IMR-90 (cell line): Measurements from ENCODE around the gene ZNF335. TPM values are rescaled to one million over a fixed set of nuclear protein-coding genes. Genes with fewer than 3 reads are reported as not detected.

Experiments used
- ATAC-seq: fragments of 200-7000 bp; cut with Tn5 transposase; 2 replicates; pipeline ENCODE4 v1.9.1; 2020; ENCODE audit warnings: low read depth, mild to moderate bottlenecking, moderate library complexity
- BruUV-seq: library from RNA; stranded (reverse); fragments of 400-500 nt; replicated peaks from 2 replicates; lab custom pipeline; 2021; lab: Mats Ljungman, UMichigan
- CTCF ChIA-PET: fragments of 300-600 bp; formaldehyde crosslinking; extraction: SDS; loops from one replicate; lab custom pipeline; 2021; ENCODE audit warnings: antibody characterized with exemption; lab: Yijun Ruan, JAX
- POLR2A ChIA-PET: fragments of 300-600 bp; sonication (Branson Sonifier 250); formaldehyde crosslinking; loops from one replicate; lab custom pipeline; 2022; ENCODE audit warnings: antibody characterized with exemption; ENCODE audit not compliant: unreplicated experiment; lab: Charles Lee
- DNase-seq: peaks from one replicate; pipeline ENCODE4 v3.0.0; 2013
- H2AFZ ChIP-seq: replicated peaks from 2 replicates; pipeline ENCODE3; 2013; ENCODE audit warnings: low read length, mild to moderate bottlenecking; ENCODE audit not compliant: poor library complexity
- H2AK5ac ChIP-seq: 2 replicates; pipeline ENCODE4 v1.6.1; 2013; ENCODE audit warnings: low read depth, low read length, inconsistent platforms
- H2AK9ac ChIP-seq: replicated peaks from 2 replicates; pipeline ENCODE3; 2013; ENCODE audit warnings: mild to moderate bottlenecking, low read depth, low read length, moderate library complexity; ENCODE audit not compliant: poor library complexity
- H2BK120ac ChIP-seq: 2 replicates; pipeline ENCODE4 v1.6.1; 2013; ENCODE audit warnings: low read depth, low read length, inconsistent platforms
- H2BK15ac ChIP-seq: 3 replicates; pipeline ENCODE4 v1.6.1; 2013; ENCODE audit warnings: low read depth, low read length, inconsistent platforms
- H2BK20ac ChIP-seq: 2 replicates; pipeline ENCODE4 v1.6.1; 2013; ENCODE audit warnings: low read depth, mild to moderate bottlenecking, inconsistent platforms, low read length, moderate library complexity
- H2BK5ac ChIP-seq: 2 replicates; pipeline ENCODE4 v1.6.1; 2013; ENCODE audit warnings: mild to moderate bottlenecking, low read depth, low read length, inconsistent platforms; ENCODE audit not compliant: poor library complexity, severe bottlenecking
- H3K14ac ChIP-seq: replicated peaks from 2 replicates; pipeline ENCODE4 v1.6.1; 2013; ENCODE audit warnings: low read depth, low read length, inconsistent platforms
- H3K18ac ChIP-seq: 2 replicates; pipeline ENCODE4 v1.6.1; 2013; ENCODE audit warnings: low read depth, low read length, control low read depth
- H3K23ac ChIP-seq: 2 replicates; pipeline ENCODE4 v1.6.1; 2013; ENCODE audit warnings: low read depth, low read length, inconsistent platforms
- H3K27ac ChIP-seq: 2 replicates; pipeline ENCODE4 v1.5.1; 2013; ENCODE audit warnings: mild to moderate bottlenecking, control low read depth, low read length; ENCODE audit not compliant: insufficient read depth
- H3K27me3 ChIP-seq: 2 replicates; pipeline ENCODE4 v1.6.1; 2013; ENCODE audit warnings: low read length; ENCODE audit not compliant: control insufficient read depth, insufficient read depth
- H3K36me3 ChIP-seq: 2 replicates; pipeline ENCODE4 v1.6.1; 2013; ENCODE audit warnings: low read length, mixed read lengths; ENCODE audit not compliant: control insufficient read depth, insufficient read depth
- H3K4ac ChIP-seq: 2 replicates; pipeline ENCODE4 v1.6.1; 2013; ENCODE audit warnings: low read depth, low read length, inconsistent platforms
- H3K4me1 ChIP-seq: 2 replicates; pipeline ENCODE4 v1.6.1; 2013; ENCODE audit warnings: low read length, mixed read lengths; ENCODE audit not compliant: control insufficient read depth, insufficient read depth
- H3K4me2 ChIP-seq: 2 replicates; pipeline ENCODE4 v1.6.1; 2013; ENCODE audit warnings: low read depth, mild to moderate bottlenecking, control low read depth, low read length, moderate library complexity
- H3K4me3 ChIP-seq: 2 replicates; pipeline ENCODE4 v1.5.1; 2013; ENCODE audit warnings: low read depth, mild to moderate bottlenecking, control low read depth, low read length, moderate library complexity; ENCODE audit not compliant: insufficient read depth
- H3K56ac ChIP-seq: 2 replicates; pipeline ENCODE4 v1.6.1; 2013; ENCODE audit warnings: low read length, inconsistent platforms; ENCODE audit not compliant: insufficient read depth; ENCODE audit errors: extremely low read depth
- H3K79me1 ChIP-seq, 2 experiments: 2 replicates each; pipeline ENCODE4 v1.6.1; 2013; ENCODE audit warnings: low read length in 2 of 2, inconsistent platforms in 1 of 2, low read depth in 1 of 2
- H3K9ac ChIP-seq: 2 replicates; pipeline ENCODE4 v1.6.1; 2013; ENCODE audit warnings: low read depth, low read length, control low read depth
- H3K9me1 ChIP-seq: 2 replicates; pipeline ENCODE4 v1.6.1; 2013; ENCODE audit warnings: low read length, inconsistent platforms; ENCODE audit not compliant: insufficient read depth
- H3K9me3 ChIP-seq: 2 replicates; pipeline ENCODE4 v1.6.1; 2013; ENCODE audit warnings: low read length; ENCODE audit not compliant: control insufficient read depth, insufficient read depth
- H4K20me1 ChIP-seq: 2 replicates; pipeline ENCODE4 v1.6.1; 2013; ENCODE audit warnings: low read length, inconsistent platforms; ENCODE audit not compliant: insufficient read depth
- H4K5ac ChIP-seq: 2 replicates; pipeline ENCODE4 v1.6.1; 2013; ENCODE audit warnings: mild to moderate bottlenecking, low read depth, low read length, control low read depth
- H4K8ac ChIP-seq, 2 experiments: 2 replicates each; pipeline ENCODE4 v1.6.1; 2013; ENCODE audit warnings: low read depth in 2 of 2, low read length in 2 of 2, control low read depth in 1 of 2, inconsistent platforms in 1 of 2
- H4K91ac ChIP-seq: 2 replicates; pipeline ENCODE4 v1.6.1; 2013; ENCODE audit warnings: low read depth, low read length, inconsistent platforms; ENCODE audit not compliant: insufficient read depth
- BHLHE40 ChIP-seq: fragments of 150-350 bp; IDR thresholded peaks from 2 replicates; pipeline ENCODE4 v1.6.1; 2016; ENCODE audit warnings: mild to moderate bottlenecking, low read depth, low read length
- CEBPB ChIP-seq: IDR thresholded peaks from 2 replicates; pipeline ENCODE4 v1.6.1; 2012; ENCODE audit warnings: low read depth, low read length, improper control_type of control experiment
- CHD1 ChIP-seq: IDR thresholded peaks from 2 replicates; pipeline ENCODE4 v1.6.1; 2012; ENCODE audit warnings: low read depth, low read length, improper control_type of control experiment
- ELK1 ChIP-seq: fragments of 150-350 bp; IDR thresholded peaks from 2 replicates; pipeline ENCODE4 v1.6.1; 2016; ENCODE audit warnings: low read depth, mild to moderate bottlenecking, low read length, moderate library complexity, borderline replicate concordance
- FOS ChIP-seq: fragments of 150-350 bp; IDR thresholded peaks from 2 replicates; pipeline ENCODE4 v1.6.1; 2016; ENCODE audit warnings: low read depth, low read length
- MAFK ChIP-seq: IDR thresholded peaks from 2 replicates; pipeline ENCODE4 v1.6.1; 2012; ENCODE audit warnings: low read depth, low read length, improper control_type of control experiment
- MAZ ChIP-seq: IDR thresholded peaks from 2 replicates; pipeline ENCODE4 v1.6.1; 2012; ENCODE audit warnings: low read depth, mild to moderate bottlenecking, low read length, improper control_type of control experiment, moderate library complexity, borderline replicate concordance
- MXI1 ChIP-seq: IDR thresholded peaks from 2 replicates; pipeline ENCODE4 v1.6.1; 2012; ENCODE audit warnings: low read depth, mild to moderate bottlenecking, low read length, moderate library complexity, borderline replicate concordance
- NFE2L2 ChIP-seq: fragments of 150-350 bp; IDR thresholded peaks from 2 replicates; pipeline ENCODE4 v1.6.1; 2016; ENCODE audit warnings: low read depth, mild to moderate bottlenecking, low read length
- POLR2A ChIP-seq: IDR thresholded peaks from 2 replicates; pipeline ENCODE4 v1.6.1; 2012; ENCODE audit warnings: mild to moderate bottlenecking, low read depth, low read length
- RAD21 ChIP-seq: IDR thresholded peaks from 2 replicates; pipeline ENCODE4 v1.6.1; 2012; ENCODE audit warnings: low read length, improper control_type of control experiment
- RCOR1 ChIP-seq: IDR thresholded peaks from 2 replicates; pipeline ENCODE4 v1.6.1; 2012; ENCODE audit warnings: mild to moderate bottlenecking, low read length, improper control_type of control experiment; ENCODE audit not compliant: insufficient replicate concordance
- RFX5 ChIP-seq: IDR thresholded peaks from 2 replicates; pipeline ENCODE4 v1.8.0; 2012; ENCODE audit warnings: low read depth, mild to moderate bottlenecking, low read length, moderate library complexity
- SMC3 ChIP-seq: fragments of 150-350 bp; IDR thresholded peaks from 2 replicates; pipeline ENCODE4 v1.6.1; 2016; ENCODE audit warnings: low read depth, mild to moderate bottlenecking, antibody characterized with exemption, low read length, moderate library complexity
- USF2 ChIP-seq: fragments of 150-350 bp; IDR thresholded peaks from 2 replicates; pipeline ENCODE4 v1.6.1; 2017; ENCODE audit warnings: mild to moderate bottlenecking, antibody characterized with exemption, low read length, low read depth
- WGBS, 2 experiments: methylation state at CpG; one replicate each; pipeline versions ENCODE4 v1.1.5 to v1.1.7; 2013; ENCODE audit warnings: missing lambda C conversion rate in 2 of 2; ENCODE audit not compliant: insufficient read length in 1 of 2; ENCODE audit errors: extremely low coverage in 2 of 2; 5-methylcytosine and 5-hydroxymethylcytosine counted together
- dilution Hi-C: fragments of 300-500 bp; cut with HindIII; formaldehyde crosslinking; loops from one replicate; pipeline ENCODE4 v1.14.3; 2018; ENCODE audit warnings: low sequenced_read_pairs; ENCODE audit not compliant: unreplicated experiment
- in situ Hi-C: fragments of 300-500 bp; cut with MboI; formaldehyde crosslinking; loops from 3 replicates; pipeline ENCODE4 v1.14.3; 2019; ENCODE audit warnings: low sequenced_read_pairs, inconsistent platforms, mixed read lengths
- intact Hi-C: fragments of 100-400 bp; cut with micrococcal nuclease; formaldehyde crosslinking; loops from 2 replicates; pipeline ENCODE4 v1.10.0; 2022
- polyA plus RNA-seq, 3 experiments: library from polyadenylated mRNA; depleted of rRNA; stranded (reverse); fragments of >200 nt; gene quantifications; 2 replicates each; pipeline ENCODE4 v1.2.3, GENCODE V29; 2012; ENCODE audit warnings: low replicate concordance in 1 of 3
- total RNA-seq: library from RNA; depleted of rRNA; stranded (reverse); fragments of >200 nt; gene quantifications from 2 replicates; pipeline ENCODE4 v1.2.3, GENCODE V29; 2012
- TF ChIP-seq, protein P1 (sequence below): conservative IDR thresholded peaks from 2 replicates; pipeline ENCODE4 v1.5.1; 2012; ENCODE audit warnings: mild to moderate bottlenecking, low read depth, low read length, improper control_type of control experiment

ZNF335 gene
- total and polyA plus RNA-seq, 2 of the 4 experiments (the other 2 are of a cell fraction) = 11.8 to 17.8 TPM

DNA sequence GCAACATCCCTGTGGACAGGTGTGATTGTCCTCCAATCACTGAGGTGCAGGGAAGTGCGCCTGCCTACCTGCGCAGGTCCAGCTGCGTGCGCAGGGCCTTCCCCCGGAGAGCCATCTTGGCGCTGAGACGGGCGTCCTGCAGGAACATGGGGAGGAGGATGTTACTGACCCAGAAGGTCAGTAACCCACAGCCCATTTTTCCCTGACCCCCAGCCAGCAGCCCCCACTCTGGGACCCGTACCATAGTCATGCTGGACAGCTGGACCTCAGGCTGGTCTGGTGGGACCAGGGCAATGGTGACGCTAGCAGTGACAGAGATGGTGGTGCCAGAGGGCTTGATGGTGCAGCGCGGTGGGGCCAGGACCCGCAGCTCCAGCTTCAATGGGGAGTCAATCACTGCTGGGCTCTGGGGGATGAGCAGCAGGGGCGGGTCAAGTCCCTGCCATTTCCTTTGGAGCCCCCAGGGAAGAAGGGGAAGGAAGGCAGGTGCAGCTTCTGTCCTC, 69.8 kb downstream of the ZNF335 start:
- no peak overlapping the region for H3K23ac ChIP-seq
- H4K20me1 ChIP-seq = peaks cover 5% of the 10 kb centered on the region; the same call in 1 of the 2 replicates
- 100% methylated on average over 1 of the region's 14 CpGs; no CpG with 5 or more reads in 1 of the 2 experiments for WGBS, 2 experiments
- H4K91ac ChIP-seq = no peak overlapping the region
- peaks cover 0 to 4% of the 10 kb centered on the region in 2 experiments; a peak in 1 of 4 replicates for H3K79me1 ChIP-seq
- no peak overlapping the region for H3K18ac ChIP-seq
- H3K4ac ChIP-seq = no peak overlapping the region
- H4K8ac ChIP-seq = no peak overlapping the region
- ATAC-seq = no peak
- H3K9me3 ChIP-seq = no peaks in the 10 kb centered on the region
- no peak overlapping the region for H3K27ac ChIP-seq
- H3K4me3 ChIP-seq = no peak overlapping the region
- no peak overlapping the region for H3K14ac ChIP-seq
- ChIA-PET CTCF (no interaction called here), POLR2A (no interaction called here)
- no peak overlapping the region for H3K4me2 ChIP-seq
- peaks cover 3% of the 10 kb centered on the region for H3K4me1 ChIP-seq
- no peak for TF ChIP-seq RFX5
- TF ChIP-seq MXI1 = no peak
- TF ChIP-seq, protein P1, sequence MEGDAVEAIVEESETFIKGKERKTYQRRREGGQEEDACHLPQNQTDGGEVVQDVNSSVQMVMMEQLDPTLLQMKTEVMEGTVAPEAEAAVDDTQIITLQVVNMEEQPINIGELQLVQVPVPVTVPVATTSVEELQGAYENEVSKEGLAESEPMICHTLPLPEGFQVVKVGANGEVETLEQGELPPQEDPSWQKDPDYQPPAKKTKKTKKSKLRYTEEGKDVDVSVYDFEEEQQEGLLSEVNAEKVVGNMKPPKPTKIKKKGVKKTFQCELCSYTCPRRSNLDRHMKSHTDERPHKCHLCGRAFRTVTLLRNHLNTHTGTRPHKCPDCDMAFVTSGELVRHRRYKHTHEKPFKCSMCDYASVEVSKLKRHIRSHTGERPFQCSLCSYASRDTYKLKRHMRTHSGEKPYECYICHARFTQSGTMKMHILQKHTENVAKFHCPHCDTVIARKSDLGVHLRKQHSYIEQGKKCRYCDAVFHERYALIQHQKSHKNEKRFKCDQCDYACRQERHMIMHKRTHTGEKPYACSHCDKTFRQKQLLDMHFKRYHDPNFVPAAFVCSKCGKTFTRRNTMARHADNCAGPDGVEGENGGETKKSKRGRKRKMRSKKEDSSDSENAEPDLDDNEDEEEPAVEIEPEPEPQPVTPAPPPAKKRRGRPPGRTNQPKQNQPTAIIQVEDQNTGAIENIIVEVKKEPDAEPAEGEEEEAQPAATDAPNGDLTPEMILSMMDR = no peak
- TF ChIP-seq ELK1 = no peak
- TF ChIP-seq RAD21 = no peak
- TF ChIP-seq CEBPB = no peak
- TF ChIP-seq MAZ = no peak
- TF ChIP-seq MAFK = no peak
- TF ChIP-seq USF2 = no peak
- TF ChIP-seq BHLHE40 = no peak
- no peak for TF ChIP-seq SMC3
- no peak for TF ChIP-seq RCOR1
- TF ChIP-seq CHD1 = no peak
- TF ChIP-seq POLR2A = no peak
- TF ChIP-seq NFE2L2 = no peak
- no peak for TF ChIP-seq FOS
- DNase-seq = no peak
- H2BK120ac ChIP-seq = no peak overlapping the region
- intact Hi-C loops (no loop called here), in situ Hi-C loops (loop anchor here (25.0 kb wide), 1 partner anchor 565 kb away; the partner anchor contains the start of gene SDC4), dilution Hi-C loops (no loop called here)
- H2AK9ac ChIP-seq = no peak overlapping the region
- H3K9ac ChIP-seq = no peak overlapping the region
- H3K36me3 ChIP-seq = peaks cover 45% of the 10 kb centered on the region
- H3K27me3 ChIP-seq = no peaks in the 10 kb centered on the region
- no peak overlapping the region for H2AFZ ChIP-seq
- H2BK15ac ChIP-seq = no peak overlapping the region
- no peak overlapping the region for H2BK20ac ChIP-seq
- peaks cover 14% of the 10 kb centered on the region for H3K9me1 ChIP-seq
- H4K5ac ChIP-seq = no peak overlapping the region
- H2BK5ac ChIP-seq = no peak overlapping the region
- no peak overlapping the region for H3K56ac ChIP-seq
- no peak overlapping the region for H2AK5ac ChIP-seq
- BruUV-seq = no TSS peak
